NB4 (cell line): ENCODE data around the gene FSTL3.

Experiments used
- DNase-seq: peaks from one replicate; pipeline ENCODE4 v3.0.0; 2010; ENCODE audit warnings: low read depth
- H3K4me3 ChIP-seq: one replicate; pipeline ENCODE4 v1.5.1; 2011; ENCODE audit warnings: mild to moderate bottlenecking, low read depth, low read length, moderate library complexity
- MYC ChIP-seq: IDR thresholded peaks from 2 replicates; pipeline ENCODE4 v1.6.1; 2011; ENCODE audit warnings: low read depth, low read length
- POLR2A ChIP-seq: IDR thresholded peaks from 2 replicates; pipeline ENCODE4 v1.6.1; 2011; ENCODE audit warnings: mild to moderate bottlenecking; ENCODE audit not compliant: insufficient read length; ENCODE audit errors: extremely low read depth
- TF ChIP-seq, protein P1 (sequence below): IDR thresholded peaks from 2 replicates; pipeline ENCODE4 v1.6.1; 2011; ENCODE audit warnings: low read depth, low read length
- TF ChIP-seq, protein P2 (sequence below): IDR thresholded peaks from one replicate; pipeline ENCODE4 v1.5.1; 2012; ENCODE audit warnings: low read depth, low read length

Gene FSTL3

DNA sequence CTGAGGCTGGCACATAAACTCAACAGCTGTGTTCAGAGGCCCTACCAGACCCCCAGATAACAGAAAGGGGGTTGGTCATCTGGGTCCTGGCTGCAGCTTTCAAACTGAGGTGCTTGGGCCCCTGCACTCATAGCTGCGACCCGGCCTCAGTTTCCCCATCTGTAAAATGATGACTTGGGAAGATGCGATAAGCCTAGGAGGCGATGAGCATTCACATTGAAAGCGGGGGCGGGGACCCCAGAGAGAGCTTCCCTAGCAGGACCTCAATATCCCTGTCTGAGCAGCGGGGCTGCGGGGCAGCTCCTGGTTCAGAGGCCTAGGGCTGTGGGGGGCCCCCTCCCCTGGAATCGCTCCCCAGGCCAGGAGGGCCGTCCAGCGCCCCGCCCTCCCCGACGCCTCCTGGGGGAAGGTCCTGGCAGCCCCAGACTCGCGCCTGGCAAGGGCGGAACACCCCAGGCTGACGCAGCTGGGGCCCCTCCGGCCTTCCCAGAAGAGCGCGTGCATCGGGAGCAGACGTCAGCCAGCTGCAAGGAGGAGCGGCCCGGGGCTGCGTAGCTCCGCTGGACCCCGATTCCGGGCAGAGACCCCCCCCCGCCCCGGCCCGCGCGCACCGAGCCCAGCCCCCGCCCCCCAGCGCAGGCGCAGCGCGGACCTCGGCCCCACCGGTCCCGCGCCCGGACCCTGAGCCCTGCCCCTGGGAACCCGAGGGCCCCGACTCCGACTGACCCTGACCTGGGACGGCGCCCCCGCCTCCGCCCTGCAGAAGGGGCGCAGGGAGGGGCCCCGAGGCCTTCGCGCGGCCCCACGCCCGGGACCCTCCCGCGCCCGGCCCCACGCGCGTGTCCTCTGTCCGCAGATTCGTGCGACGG is 3.5 kb downstream of the FSTL3 start:
- peak; percentile 66 for DNase-seq
- H3K4me3 ChIP-seq: peak overlapping the region; percentile 42
- TF ChIP-seq, protein P1, sequence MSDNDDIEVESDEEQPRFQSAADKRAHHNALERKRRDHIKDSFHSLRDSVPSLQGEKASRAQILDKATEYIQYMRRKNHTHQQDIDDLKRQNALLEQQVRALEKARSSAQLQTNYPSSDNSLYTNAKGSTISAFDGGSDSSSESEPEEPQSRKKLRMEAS: no peak
- TF ChIP-seq POLR2A: no peak
- TF ChIP-seq MYC: no peak
- TF ChIP-seq, protein P2, sequence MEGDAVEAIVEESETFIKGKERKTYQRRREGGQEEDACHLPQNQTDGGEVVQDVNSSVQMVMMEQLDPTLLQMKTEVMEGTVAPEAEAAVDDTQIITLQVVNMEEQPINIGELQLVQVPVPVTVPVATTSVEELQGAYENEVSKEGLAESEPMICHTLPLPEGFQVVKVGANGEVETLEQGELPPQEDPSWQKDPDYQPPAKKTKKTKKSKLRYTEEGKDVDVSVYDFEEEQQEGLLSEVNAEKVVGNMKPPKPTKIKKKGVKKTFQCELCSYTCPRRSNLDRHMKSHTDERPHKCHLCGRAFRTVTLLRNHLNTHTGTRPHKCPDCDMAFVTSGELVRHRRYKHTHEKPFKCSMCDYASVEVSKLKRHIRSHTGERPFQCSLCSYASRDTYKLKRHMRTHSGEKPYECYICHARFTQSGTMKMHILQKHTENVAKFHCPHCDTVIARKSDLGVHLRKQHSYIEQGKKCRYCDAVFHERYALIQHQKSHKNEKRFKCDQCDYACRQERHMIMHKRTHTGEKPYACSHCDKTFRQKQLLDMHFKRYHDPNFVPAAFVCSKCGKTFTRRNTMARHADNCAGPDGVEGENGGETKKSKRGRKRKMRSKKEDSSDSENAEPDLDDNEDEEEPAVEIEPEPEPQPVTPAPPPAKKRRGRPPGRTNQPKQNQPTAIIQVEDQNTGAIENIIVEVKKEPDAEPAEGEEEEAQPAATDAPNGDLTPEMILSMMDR: no peak

DNA sequence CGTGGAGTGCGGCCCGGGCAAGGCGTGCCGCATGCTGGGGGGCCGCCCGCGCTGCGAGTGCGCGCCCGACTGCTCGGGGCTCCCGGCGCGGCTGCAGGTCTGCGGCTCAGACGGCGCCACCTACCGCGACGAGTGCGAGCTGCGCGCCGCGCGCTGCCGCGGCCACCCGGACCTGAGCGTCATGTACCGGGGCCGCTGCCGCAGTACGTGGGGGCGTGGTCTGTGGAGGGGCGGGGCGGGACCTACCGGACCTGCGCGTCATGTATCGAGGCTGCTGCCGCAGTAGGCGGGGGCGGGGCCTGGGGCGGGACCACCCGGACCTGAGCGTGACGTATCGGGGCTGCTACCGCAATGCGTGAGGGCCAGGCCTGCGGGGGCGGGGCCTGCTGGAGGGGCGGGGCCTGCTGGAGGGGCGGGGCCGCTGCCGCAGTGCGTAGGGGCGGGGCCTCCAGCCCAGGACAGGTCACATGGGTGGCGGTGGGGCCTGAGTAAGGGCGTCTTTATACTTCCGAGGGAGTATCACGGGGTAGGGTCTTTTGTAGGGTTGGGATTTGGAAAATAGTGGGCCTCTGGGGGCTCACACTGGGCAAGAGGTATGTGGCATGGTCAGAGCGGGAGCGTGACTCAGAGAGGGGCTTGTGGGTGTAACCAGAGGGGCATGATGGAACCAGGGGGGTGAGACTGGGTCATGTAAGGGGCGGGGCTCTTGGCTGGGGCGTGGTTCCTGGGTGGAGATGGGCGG is 4.3 kb downstream of the FSTL3 start:
- TF ChIP-seq POLR2A: peak; percentile 56
- TF ChIP-seq MYC: peak; percentile 62
- TF ChIP-seq, protein P1: peak; percentile 30; the same call in 1 of the 2 replicates
- TF ChIP-seq, protein P2: peak; percentile 17
- peak; percentile 95 for DNase-seq
- H3K4me3 ChIP-seq: peak overlapping the region; percentile 49

DNA sequence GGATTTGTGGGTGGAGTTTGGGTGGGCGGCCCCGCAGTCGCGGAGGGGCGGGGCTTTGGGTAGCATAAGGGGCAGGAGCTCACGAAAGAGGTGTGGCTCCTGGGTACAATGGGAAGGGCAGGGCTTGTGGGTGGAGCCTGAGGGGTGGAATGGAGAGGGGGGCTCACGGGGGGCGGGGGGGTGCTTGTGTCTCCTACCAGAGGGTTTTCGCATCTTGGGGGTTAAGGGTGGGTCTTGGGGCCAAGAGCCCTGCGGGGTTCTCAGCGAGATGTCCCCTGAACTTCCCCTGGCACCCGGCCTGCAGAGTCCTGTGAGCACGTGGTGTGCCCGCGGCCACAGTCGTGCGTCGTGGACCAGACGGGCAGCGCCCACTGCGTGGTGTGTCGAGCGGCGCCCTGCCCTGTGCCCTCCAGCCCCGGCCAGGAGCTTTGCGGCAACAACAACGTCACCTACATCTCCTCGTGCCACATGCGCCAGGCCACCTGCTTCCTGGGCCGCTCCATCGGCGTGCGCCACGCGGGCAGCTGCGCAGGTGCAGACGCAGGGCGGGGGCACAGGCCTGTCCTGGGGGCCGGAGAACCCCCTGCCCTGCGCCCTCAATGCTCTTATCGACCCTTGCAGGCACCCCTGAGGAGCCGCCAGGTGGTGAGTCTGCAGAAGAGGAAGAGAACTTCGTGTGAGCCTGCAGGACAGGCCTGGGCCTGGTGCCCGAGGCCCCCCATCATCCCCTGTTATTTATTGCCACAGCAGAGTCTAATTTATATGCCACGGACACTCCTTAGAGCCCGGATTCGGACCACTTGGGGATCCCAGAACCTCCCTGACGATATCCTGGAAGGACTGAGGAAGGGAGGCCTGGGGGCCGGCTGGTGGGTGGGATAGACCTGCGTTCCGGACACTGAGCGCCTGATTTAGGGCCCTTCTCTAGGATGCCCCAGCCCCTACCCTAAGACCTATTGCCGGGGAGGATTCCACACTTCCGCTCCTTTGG is 5.1 kb downstream of the FSTL3 start:
- peak; percentile 50 for DNase-seq
- no peak overlapping the region for H3K4me3 ChIP-seq

DNA sequence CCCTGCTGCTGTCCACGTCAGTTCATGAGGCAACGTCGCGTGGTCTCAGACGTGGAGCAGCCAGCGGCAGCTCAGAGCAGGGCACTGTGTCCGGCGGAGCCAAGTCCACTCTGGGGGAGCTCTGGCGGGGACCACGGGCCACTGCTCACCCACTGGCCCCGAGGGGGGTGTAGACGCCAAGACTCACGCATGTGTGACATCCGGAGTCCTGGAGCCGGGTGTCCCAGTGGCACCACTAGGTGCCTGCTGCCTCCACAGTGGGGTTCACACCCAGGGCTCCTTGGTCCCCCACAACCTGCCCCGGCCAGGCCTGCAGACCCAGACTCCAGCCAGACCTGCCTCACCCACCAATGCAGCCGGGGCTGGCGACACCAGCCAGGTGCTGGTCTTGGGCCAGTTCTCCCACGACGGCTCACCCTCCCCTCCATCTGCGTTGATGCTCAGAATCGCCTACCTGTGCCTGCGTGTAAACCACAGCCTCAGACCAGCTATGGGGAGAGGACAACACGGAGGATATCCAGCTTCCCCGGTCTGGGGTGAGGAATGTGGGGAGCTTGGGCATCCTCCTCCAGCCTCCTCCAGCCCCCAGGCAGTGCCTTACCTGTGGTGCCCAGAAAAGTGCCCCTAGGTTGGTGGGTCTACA is 6.6 kb downstream of the FSTL3 start:
- no peak overlapping the region for H3K4me3 ChIP-seq
- TF ChIP-seq MYC (no peak), POLR2A (no peak)
- TF ChIP-seq, protein P2: no peak
- TF ChIP-seq, protein P1: no peak
- no peak for DNase-seq

More for the DNA sequence above, 5.1 kb downstream of the FSTL3 start:
- TF ChIP-seq POLR2A (no peak), MYC (no peak)
- TF ChIP-seq, protein P2: no peak
- TF ChIP-seq, protein P1: no peak
